ENCODE data around the gene SAMD13. TPM values are rescaled to one million over a fixed set of nuclear protein-coding genes. Genes with fewer than 3 reads are reported as not detected.
"Not testable (repeated sequence)": the region's sequence is repeated elsewhere in the genome, so short reads cannot be mapped to it uniquely, and the experiment has no call there.

The SAMD13 gene
- total and polyA plus RNA-seq, 2 of the 8 experiments (the other 6 are each of a cell fraction or from before 2014, with no cell fraction given) = 0.86 to 2.3 TPM

DNA sequence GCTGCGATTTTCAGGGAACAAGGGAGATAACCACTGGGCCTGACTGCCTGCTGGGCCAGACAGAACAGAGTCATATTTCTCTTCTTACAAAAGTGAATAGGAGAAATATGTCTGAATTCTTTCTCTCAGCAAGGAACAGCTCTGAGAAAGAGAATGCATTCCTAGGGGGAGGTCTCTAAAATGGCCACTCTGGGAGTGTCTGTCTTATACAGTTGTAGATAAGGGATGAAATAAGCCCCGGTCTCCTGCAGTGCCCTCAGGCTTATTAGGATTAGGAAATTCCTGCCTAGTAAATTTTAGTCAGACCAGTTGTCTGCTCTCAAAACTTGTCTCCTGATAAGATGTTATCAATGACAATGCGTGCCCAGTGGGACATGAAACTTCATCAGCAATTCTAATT is 14.1 kb upstream of the SAMD13 start:
- H3K79me1 ChIP-seq (ENCODE audit: low read depth, low read length); H3K4me2 ChIP-seq (ENCODE audit: insufficient read depth in 1 of 2, low read depth in 2 of 2, low read length in 2 of 2); H3K4me1 ChIP-seq (replicated peaks in 1 of 4; ENCODE audit: control insufficient read depth in 3 of 4, insufficient read depth in 4 of 4, low read length in 3 of 4); H3K4me3 ChIP-seq (ENCODE audit: extremely low read depth in 1 of 4, insufficient read depth in 2 of 4, low read depth in 3 of 4, low read length in 4 of 4); H2BK20ac ChIP-seq (ENCODE audit: low read length); DNase-seq (ENCODE audit: low read depth in 1 of 2, low spot score in 2 of 2); H2BK15ac ChIP-seq (ENCODE audit: low read length); H3K27ac ChIP-seq (ENCODE audit: low read depth, low read length); H2BK12ac ChIP-seq (ENCODE audit: low read depth, low read length); H3K23me2 ChIP-seq (ENCODE audit: low read depth, low read length); H4K5ac ChIP-seq (ENCODE audit: insufficient read length, low read depth, low read length); H3K9ac ChIP-seq (replicated peaks in 1 of 4; ENCODE audit: extremely low read depth in 1 of 4, low read depth in 3 of 4, low read length in 3 of 4); H2AFZ ChIP-seq (ENCODE audit: low read length); POLR2A ChIA-PET (ENCODE audit: partially characterized antibody); H3K56ac ChIP-seq (replicated peaks; ENCODE audit: insufficient read length, low read depth, low read length); CTCF ChIA-PET (ENCODE audit: partially characterized antibody); H3K79me2 ChIP-seq (ENCODE audit: control insufficient read depth in 1 of 2, insufficient read depth in 2 of 2, low read length in 2 of 2); H4K8ac ChIP-seq (ENCODE audit: extremely low read depth, insufficient read depth, low read length); H3K14ac ChIP-seq (ENCODE audit: insufficient read length); FAIRE-seq; H3K18ac ChIP-seq (ENCODE audit: extremely low read depth, low read length); H2BK120ac ChIP-seq (replicated peaks; ENCODE audit: low read depth, low read length); H4K91ac ChIP-seq (replicated peaks; ENCODE audit: insufficient read length, low read length); H4K20me1 ChIP-seq (replicated peaks in 1 of 2; ENCODE audit: control insufficient read depth in 1 of 2, insufficient read depth in 2 of 2, low read length in 2 of 2); H2AK5ac ChIP-seq (ENCODE audit: low read depth, low read length); H3K23ac ChIP-seq (ENCODE audit: insufficient read length); H3K4ac ChIP-seq (replicated peaks; ENCODE audit: insufficient read length, low read depth, low read length); H3K36me3 ChIP-seq (ENCODE audit: control insufficient read depth in 2 of 4, insufficient read depth in 4 of 4, low read length in 3 of 4); H2BK5ac ChIP-seq (ENCODE audit: low read depth, low read length); H3K27me3 ChIP-seq (replicated peaks in 1 of 4; ENCODE audit: control insufficient read depth in 3 of 4, extremely low read depth in 1 of 4, insufficient read depth in 3 of 4, low read length in 3 of 4): not testable (repeated sequence)
- TF ChIP-seq EP300 (IDR thresholded peaks at IDR 0.05; ENCODE audit: borderline replicate concordance in 1 of 2, low read depth in 2 of 2, low read length in 2 of 2) (peak in 1 of 2 experiments; percentile 77; a peak in 1 of 3 replicates), TCF12 (IDR thresholded peaks at IDR 0.05; ENCODE audit: low read depth, low read length) (0 out of 2 replicates have a peak, but pooled peaks have one; percentile 38)
- whole genome bisulfite sequencing, 2 experiments (ENCODE audit: extremely low coverage in 1 of 2, insufficient coverage in 1 of 2, insufficient read length in 1 of 2, insufficient replicate concordance in 2 of 2, low coverage in 1 of 2, low lambda C conversion rate in 2 of 2, missing lambda C conversion rate in 1 of 2) = 60% methylated on average over 3 of the region's 3 CpGs; no CpG with 5 or more reads in 1 of the 2 experiments
- peaks cover 7 to 22% of the 10 kb centered on the region in 2 experiments; a peak in 3 of 4 replicates for H3K9me3 ChIP-seq (ENCODE audit: insufficient read depth in 2 of 2, low read depth in 1 of 2, low read length in 1 of 2)
